ENCODE measurements around the gene NTF4.
"Not testable (repeated sequence)": the region's sequence is repeated elsewhere in the genome, so short reads cannot be mapped to it uniquely, and the experiment has no call there.

GRCh38 chr19:49049834-49050233 is 14.8 kb downstream of the NTF4 start:
- TF ChIP-seq CTBP1 (IDR thresholded peaks at IDR 0.05; ENCODE audit: borderline replicate concordance); HDGF (IDR thresholded peaks at IDR 0.05; ENCODE audit: borderline replicate concordance); BHLHE40 (IDR thresholded peaks at IDR 0.05; ENCODE audit: borderline replicate concordance); ELF4 (IDR thresholded peaks at IDR 0.05); SP1 (IDR thresholded peaks at IDR 0.05): not testable (repeated sequence)
